ENCODE data around the gene ANKRD10.

The ANKRD10 gene

GRCh38 chr13:110856942-110857835, 57.7 kb downstream of the ANKRD10 start:
- no peak overlapping the region for H2AFZ ChIP-seq (ENCODE audit: low read length, unreplicated experiment)
- no peaks in the 10 kb centered on the region for H3K27me3 ChIP-seq (ENCODE audit: insufficient read depth, low read length)
- no peaks in the 10 kb centered on the region for H3K36me3 ChIP-seq (ENCODE audit: insufficient read depth, low read length)
- H3K4me1 ChIP-seq (ENCODE audit: control insufficient read depth, insufficient read depth, low read length, unreplicated experiment): no peaks in the 10 kb centered on the region
- H3K79me2 ChIP-seq (ENCODE audit: control insufficient read depth, insufficient read depth, low read length, unreplicated experiment): no peaks in the 10 kb centered on the region
- H3K4me3 ChIP-seq (ENCODE audit: low read depth, low read length): no peak overlapping the region
- no peak overlapping the region for H3K27ac ChIP-seq (ENCODE audit: low read depth, low read length)

- Histone ChIP-seq H3K36me3 (ENCODE audit: insufficient read depth, low read length) (no peaks in the 10 kb centered on the region), H3K4me1 (ENCODE audit: control insufficient read depth, insufficient read depth, low read length, unreplicated experiment) (no peaks in the 10 kb centered on the region), H3K27me3 (ENCODE audit: insufficient read depth, low read length) (peaks cover 7% of the 10 kb centered on the region; the same call in 1 of the 2 replicates), H3K27ac (ENCODE audit: low read depth, low read length) (no peak overlapping the region), H3K79me2 (ENCODE audit: control insufficient read depth, insufficient read depth, low read length, unreplicated experiment) (no peaks in the 10 kb centered on the region), H2AFZ (ENCODE audit: low read length, unreplicated experiment) (no peak overlapping the region), H3K4me3 (ENCODE audit: low read depth, low read length) (no peak overlapping the region)
These were observed 59.5 kb downstream of the ANKRD10 start for GRCh38 chr13:110855363-110855762.

GRCh38 chr13:110854866-110855265, 60.0 kb downstream of the ANKRD10 start:
- no peak overlapping the region for H3K4me3 ChIP-seq (ENCODE audit: low read depth, low read length)
- H3K4me1 ChIP-seq (ENCODE audit: control insufficient read depth, insufficient read depth, low read length, unreplicated experiment): no peaks in the 10 kb centered on the region
- H2AFZ ChIP-seq (ENCODE audit: low read length, unreplicated experiment): no peak overlapping the region
- H3K27me3 ChIP-seq (ENCODE audit: insufficient read depth, low read length): peaks cover 12% of the 10 kb centered on the region; the same call in 1 of the 2 replicates
- H3K27ac ChIP-seq (ENCODE audit: low read depth, low read length): no peak overlapping the region
- no peaks in the 10 kb centered on the region for H3K36me3 ChIP-seq (ENCODE audit: insufficient read depth, low read length)
- H3K79me2 ChIP-seq (ENCODE audit: control insufficient read depth, insufficient read depth, low read length, unreplicated experiment): no peaks in the 10 kb centered on the region

- H3K79me2 ChIP-seq (ENCODE audit: control insufficient read depth, insufficient read depth, low read length, unreplicated experiment): no peaks in the 10 kb centered on the region
- peaks cover 28% of the 10 kb centered on the region for H3K27me3 ChIP-seq (ENCODE audit: insufficient read depth, low read length)
- H3K36me3 ChIP-seq (ENCODE audit: insufficient read depth, low read length): no peaks in the 10 kb centered on the region
- H2AFZ ChIP-seq (ENCODE audit: low read length, unreplicated experiment): no peak overlapping the region
- no peak overlapping the region for H3K4me3 ChIP-seq (ENCODE audit: low read depth, low read length)
- no peaks in the 10 kb centered on the region for H3K4me1 ChIP-seq (ENCODE audit: control insufficient read depth, insufficient read depth, low read length, unreplicated experiment)
- H3K27ac ChIP-seq (ENCODE audit: low read depth, low read length): no peak overlapping the region
These were observed 61.6 kb downstream of the ANKRD10 start for GRCh38 chr13:110853235-110853721.

- H3K4me3 ChIP-seq (ENCODE audit: low read depth, low read length): no peak overlapping the region
- no peak overlapping the region for H3K27ac ChIP-seq (ENCODE audit: low read depth, low read length)
- no peak overlapping the region for H2AFZ ChIP-seq (ENCODE audit: low read length, unreplicated experiment)
- no peaks in the 10 kb centered on the region for H3K4me1 ChIP-seq (ENCODE audit: control insufficient read depth, insufficient read depth, low read length, unreplicated experiment)
- no peaks in the 10 kb centered on the region for H3K36me3 ChIP-seq (ENCODE audit: insufficient read depth, low read length)
- H3K79me2 ChIP-seq (ENCODE audit: control insufficient read depth, insufficient read depth, low read length, unreplicated experiment): no peaks in the 10 kb centered on the region
- peaks cover 48% of the 10 kb centered on the region for H3K27me3 ChIP-seq (ENCODE audit: insufficient read depth, low read length)
These were observed 64.0 kb downstream of the ANKRD10 start for GRCh38 chr13:110850840-110851239.

GRCh38 chr13:110850006-110850405, 64.9 kb downstream of the ANKRD10 start:
- Histone ChIP-seq H3K4me3 (ENCODE audit: low read depth, low read length) (no peak overlapping the region), H2AFZ (ENCODE audit: low read length, unreplicated experiment) (no peak overlapping the region), H3K27me3 (ENCODE audit: insufficient read depth, low read length) (peaks cover 56% of the 10 kb centered on the region)

GRCh38 chr13:110845520-110845919, 69.3 kb downstream of the ANKRD10 start:
- Histone ChIP-seq H3K4me3 (ENCODE audit: low read depth, low read length) (no peak overlapping the region), H3K4me1 (ENCODE audit: control insufficient read depth, insufficient read depth, low read length, unreplicated experiment) (no peaks in the 10 kb centered on the region), H3K27ac (ENCODE audit: low read depth, low read length) (no peak overlapping the region), H3K27me3 (ENCODE audit: insufficient read depth, low read length) (peaks cover 90% of the 10 kb centered on the region), H2AFZ (ENCODE audit: low read length, unreplicated experiment) (no peak overlapping the region), H3K36me3 (ENCODE audit: insufficient read depth, low read length) (no peaks in the 10 kb centered on the region), H3K79me2 (ENCODE audit: control insufficient read depth, insufficient read depth, low read length, unreplicated experiment) (no peaks in the 10 kb centered on the region)

More at GRCh38 chr13:110850006-110850405, 64.9 kb downstream of the ANKRD10 start:
- H3K36me3 ChIP-seq (ENCODE audit: insufficient read depth, low read length): no peaks in the 10 kb centered on the region
- no peaks in the 10 kb centered on the region for H3K79me2 ChIP-seq (ENCODE audit: control insufficient read depth, insufficient read depth, low read length, unreplicated experiment)
- no peaks in the 10 kb centered on the region for H3K4me1 ChIP-seq (ENCODE audit: control insufficient read depth, insufficient read depth, low read length, unreplicated experiment)
- H3K27ac ChIP-seq (ENCODE audit: low read depth, low read length): no peak overlapping the region

- Histone ChIP-seq H3K4me3 (ENCODE audit: low read depth, low read length) (no peak overlapping the region), H3K79me2 (ENCODE audit: control insufficient read depth, insufficient read depth, low read length, unreplicated experiment) (no peaks in the 10 kb centered on the region), H3K4me1 (ENCODE audit: control insufficient read depth, insufficient read depth, low read length, unreplicated experiment) (no peaks in the 10 kb centered on the region), H3K27ac (ENCODE audit: low read depth, low read length) (no peak overlapping the region), H2AFZ (ENCODE audit: low read length, unreplicated experiment) (no peak overlapping the region), H3K27me3 (ENCODE audit: insufficient read depth, low read length) (peaks cover 64% of the 10 kb centered on the region), H3K36me3 (ENCODE audit: insufficient read depth, low read length) (no peaks in the 10 kb centered on the region)
These were observed 73.0 kb downstream of the ANKRD10 start for GRCh38 chr13:110841846-110842245.

- no peaks in the 10 kb centered on the region for H3K36me3 ChIP-seq (ENCODE audit: insufficient read depth, low read length)
- H3K4me3 ChIP-seq (ENCODE audit: low read depth, low read length): no peak overlapping the region
- H2AFZ ChIP-seq (ENCODE audit: low read length, unreplicated experiment): no peak overlapping the region
- H3K27me3 ChIP-seq (ENCODE audit: insufficient read depth, low read length): peaks cover 60% of the 10 kb centered on the region
- H3K4me1 ChIP-seq (ENCODE audit: control insufficient read depth, insufficient read depth, low read length, unreplicated experiment): no peaks in the 10 kb centered on the region
- H3K27ac ChIP-seq (ENCODE audit: low read depth, low read length): no peak overlapping the region
- H3K79me2 ChIP-seq (ENCODE audit: control insufficient read depth, insufficient read depth, low read length, unreplicated experiment): no peaks in the 10 kb centered on the region
These were observed 73.5 kb downstream of the ANKRD10 start for GRCh38 chr13:110841406-110841805.

GRCh38 chr13:110838867-110839538, 75.9 kb downstream of the ANKRD10 start:
- H3K36me3 ChIP-seq (ENCODE audit: insufficient read depth, low read length): no peaks in the 10 kb centered on the region
- no peaks in the 10 kb centered on the region for H3K4me1 ChIP-seq (ENCODE audit: control insufficient read depth, insufficient read depth, low read length, unreplicated experiment)
- H3K27ac ChIP-seq (ENCODE audit: low read depth, low read length): no peak overlapping the region
- H3K4me3 ChIP-seq (ENCODE audit: low read depth, low read length): no peak overlapping the region
- no peaks in the 10 kb centered on the region for H3K79me2 ChIP-seq (ENCODE audit: control insufficient read depth, insufficient read depth, low read length, unreplicated experiment)
- H3K27me3 ChIP-seq (ENCODE audit: insufficient read depth, low read length): peaks cover 52% of the 10 kb centered on the region
- no peak overlapping the region for H2AFZ ChIP-seq (ENCODE audit: low read length, unreplicated experiment)
